Measurements from ENCODE around the gene TLX2.

Gene TLX2

GRCh38 chr2:74544634-74545033 lies 30.4 kb downstream of the TLX2 start:
- in situ Hi-C loops (cut with HindIII; ENCODE audit: low sequenced_read_pairs): no loop called here
- H3K4me3 ChIP-seq (ENCODE audit: low read depth, low read length): no peak overlapping the region
- no peak for TF ChIP-seq CTCF (IDR thresholded peaks at IDR 0.05; ENCODE audit: low read depth, low read length)
- no peak for DNase-seq (ENCODE audit: low read depth, low spot score)

- in situ Hi-C loops (cut with HindIII; ENCODE audit: low sequenced_read_pairs): no loop called here
- DNase-seq (ENCODE audit: low read depth, low spot score): no peak
- H3K4me3 ChIP-seq (ENCODE audit: low read depth, low read length): no peak overlapping the region
- no peak for TF ChIP-seq CTCF (IDR thresholded peaks at IDR 0.05; ENCODE audit: low read depth, low read length)
Measured at GRCh38 chr2:74546004-74546403, 31.8 kb downstream of the TLX2 start.

- TF ChIP-seq CTCF (IDR thresholded peaks at IDR 0.05; ENCODE audit: low read depth, low read length): no peak
- peak; percentile 9 for DNase-seq (ENCODE audit: low read depth, low spot score)
- H3K4me3 ChIP-seq (ENCODE audit: low read depth, low read length): peak overlapping the region; percentile 52
- in situ Hi-C loops (cut with HindIII; ENCODE audit: low sequenced_read_pairs): no loop called here
Measured at GRCh38 chr2:74548285-74548899, 34.1 kb downstream of the TLX2 start.

DNA sequence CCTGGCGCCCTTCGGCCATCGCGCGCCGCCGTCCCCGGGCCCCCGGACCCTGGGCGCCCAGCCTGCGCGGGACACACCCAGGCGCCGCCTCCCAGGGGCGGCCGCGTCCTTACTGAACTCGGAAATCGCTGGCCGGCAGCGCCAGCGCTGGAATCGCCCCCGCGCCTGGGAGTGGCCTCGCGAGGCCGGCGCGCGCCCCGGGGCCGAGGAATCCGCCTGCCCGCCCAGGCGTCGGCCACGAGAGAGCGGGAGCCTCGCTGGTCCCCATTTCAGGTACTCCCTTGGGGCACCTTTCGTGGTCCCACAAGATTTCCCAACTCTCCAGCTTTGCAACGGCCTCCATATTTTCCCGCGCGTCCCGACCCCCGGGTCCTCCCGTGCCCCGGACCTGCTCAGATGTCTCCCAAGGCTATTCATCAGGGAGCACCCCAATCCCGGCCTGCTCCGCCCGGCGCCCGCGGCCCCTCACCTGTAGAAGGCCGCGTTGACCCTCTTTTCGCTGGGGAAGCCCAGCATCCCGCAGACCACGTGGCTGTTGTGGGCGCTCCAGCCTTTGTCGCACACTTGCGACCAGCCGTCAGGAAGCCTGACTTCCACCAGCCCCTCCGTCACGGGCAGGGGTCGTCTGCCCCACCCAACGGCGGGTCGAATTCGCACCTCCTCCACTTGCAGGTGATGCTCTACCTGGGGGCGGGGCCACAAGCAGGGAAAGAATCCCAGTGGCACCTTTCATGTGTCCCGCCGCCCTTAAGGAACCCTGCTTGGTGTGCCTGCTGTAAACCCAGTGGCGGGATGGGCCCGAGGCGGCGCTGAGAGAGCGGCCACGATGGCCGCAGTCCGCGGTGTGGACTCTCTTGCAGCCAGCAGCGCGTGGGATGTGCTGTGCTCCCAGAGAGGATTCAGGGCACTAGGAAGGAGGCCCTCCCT lies 34.9 kb downstream of the TLX2 start:
- peak overlapping the region; percentile 52 for H3K4me3 ChIP-seq (ENCODE audit: low read depth, low read length)
- TF ChIP-seq CTCF (IDR thresholded peaks at IDR 0.05; ENCODE audit: low read depth, low read length): no peak
- peak; percentile 32 for DNase-seq (ENCODE audit: low read depth, low spot score)
- in situ Hi-C loops (cut with HindIII; ENCODE audit: low sequenced_read_pairs): no loop called here

- in situ Hi-C loops (cut with HindIII; ENCODE audit: low sequenced_read_pairs): no loop called here
- no peak overlapping the region for H3K4me3 ChIP-seq (ENCODE audit: low read depth, low read length)
- no peak for TF ChIP-seq CTCF (IDR thresholded peaks at IDR 0.05; ENCODE audit: low read depth, low read length)
- no peak for DNase-seq (ENCODE audit: low read depth, low spot score)
Measured at GRCh38 chr2:74550231-74550630, 36.0 kb downstream of the TLX2 start.

DNA sequence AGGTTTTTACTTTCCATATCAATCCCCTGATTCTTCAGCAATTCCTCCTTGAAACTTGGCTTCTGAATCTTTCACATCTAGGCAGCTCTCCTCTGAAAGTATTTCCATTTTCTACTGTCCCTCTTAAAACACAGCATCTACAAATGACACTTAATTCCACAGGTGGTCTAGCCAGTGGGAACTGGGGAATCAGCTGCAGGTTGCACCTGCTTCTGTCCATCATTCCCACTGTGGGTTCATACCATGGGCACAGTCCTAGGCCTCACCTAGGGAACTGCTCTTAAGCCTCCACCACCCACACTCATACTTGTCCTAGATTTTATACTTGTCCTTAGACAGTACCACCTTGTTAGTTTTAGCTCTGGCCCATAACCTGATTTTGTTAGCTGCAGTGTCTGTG lies 37.3 kb downstream of the TLX2 start:
- TF ChIP-seq CTCF (IDR thresholded peaks at IDR 0.05; ENCODE audit: low read depth, low read length): no peak
- H3K4me3 ChIP-seq (ENCODE audit: low read depth, low read length): no peak overlapping the region
- DNase-seq (ENCODE audit: low read depth, low spot score): no peak
- in situ Hi-C loops (cut with HindIII; ENCODE audit: low sequenced_read_pairs): no loop called here
